ENCODE measurements around the gene PRKAR1B. TPM values are rescaled to one million over a fixed set of nuclear protein-coding genes. Genes with fewer than 3 reads are reported as not detected.

The PRKAR1B gene
- total and polyA plus RNA-seq, 8 donors, result 4.5 to 45.8 (median 11.1) TPM

DNA sequence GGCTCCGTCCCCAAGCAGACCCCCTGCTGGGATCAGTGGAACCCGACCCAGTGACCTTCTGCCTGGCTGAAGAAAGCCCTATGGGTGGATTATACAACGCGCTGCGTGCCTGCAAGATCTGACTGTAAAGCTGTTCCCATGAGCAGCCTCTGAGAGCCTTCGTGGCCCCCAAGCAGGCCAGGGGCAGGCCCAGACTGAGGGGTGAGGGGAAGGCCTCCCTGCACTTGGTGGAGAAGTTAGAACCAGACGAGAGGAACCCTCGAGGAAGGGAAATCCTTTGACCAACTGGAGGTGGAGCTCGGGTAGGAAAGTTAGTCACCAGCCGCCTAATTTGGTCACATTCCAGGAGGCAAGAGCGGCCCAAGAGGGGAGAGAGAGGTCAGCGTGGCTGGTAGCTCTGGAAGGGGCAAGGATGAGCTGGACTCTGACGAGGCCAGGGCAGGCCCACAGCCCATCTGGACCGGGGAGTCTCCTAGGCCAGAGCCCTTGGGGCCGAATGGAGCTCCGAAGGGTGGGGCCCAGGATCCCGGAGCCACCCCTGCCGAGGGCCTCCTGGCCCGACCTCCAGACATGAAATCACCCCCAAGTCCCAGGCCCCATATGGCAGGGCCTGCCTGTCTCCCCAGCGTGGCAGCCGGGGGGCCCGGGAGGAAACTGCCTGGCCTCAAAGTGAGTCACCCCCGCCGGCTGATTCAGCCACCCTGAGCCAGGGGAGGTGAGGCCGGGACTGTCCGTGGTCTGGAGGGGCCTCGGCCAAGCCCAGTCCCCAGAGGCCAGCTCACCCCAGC, 184.2 kb downstream of the PRKAR1B start:
- Histone ChIP-seq H3K27me3 (peaks cover 0 to 9% (median 0%) of the 10 kb centered on the region in 3 donors), H3K4me3 (no peak overlapping the region), H3K4me1 (peaks cover 10 to 37% (median 17%) of the 10 kb centered on the region in 4 donors), H3K9me3 (peaks cover 0 to 7% (median 2%) of the 10 kb centered on the region in 4 donors), H3K27ac (peak overlapping the region in 2 of 5 donors; percentile 33 to 38), H3K36me3 (no peaks in the 10 kb centered on the region)
- DNase-seq, result no peak
- WGBS, 5 donors, result 57 to 63% (median 61%) methylated on average over 19 to 27 of the region's 27 CpGs
- TF ChIP-seq CTCF (IDR thresholded peaks at IDR 0.05), result no peak
- TF ChIP-seq POLR2A (IDR thresholded peaks at IDR 0.05), result no peak
- TF ChIP-seq POLR2AphosphoS5 (IDR thresholded peaks at IDR 0.05), result no peak
- no peak for TF ChIP-seq EP300 (IDR thresholded peaks at IDR 0.05)
- intact Hi-C loops (cut with DNase I; ENCODE audit: low total_unique reads), result no loop called here

DNA sequence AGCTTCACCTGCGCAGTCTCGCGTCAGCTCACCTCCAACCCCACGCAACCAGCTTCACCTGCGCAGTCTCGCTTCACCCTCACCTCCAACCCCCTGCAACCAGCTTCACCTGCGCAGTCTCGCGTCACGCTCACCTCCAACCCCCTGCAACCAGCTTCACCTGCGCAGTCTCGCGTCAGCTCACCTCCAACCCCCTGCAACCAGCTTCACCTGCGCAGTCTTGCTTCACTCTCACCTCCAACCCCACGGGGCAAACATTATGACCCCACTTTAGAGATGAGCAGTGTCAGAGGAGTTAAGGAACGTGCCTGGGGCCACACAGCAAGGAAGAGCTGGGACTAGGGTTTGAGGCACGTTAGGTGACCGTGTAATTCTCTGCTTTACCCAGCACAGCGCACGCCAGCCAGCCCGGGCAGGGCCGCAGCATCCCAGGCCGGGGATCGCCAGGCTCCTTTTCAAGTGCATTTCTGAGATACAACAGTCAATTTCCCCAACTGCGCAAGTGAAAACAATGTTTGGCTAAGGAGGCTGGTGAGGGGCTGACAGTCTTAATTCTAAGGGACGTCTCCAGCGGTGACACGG, 184.9 kb downstream of the PRKAR1B start:
- Histone ChIP-seq H3K4me1 (peaks cover 13 to 41% (median 21%) of the 10 kb centered on the region in 4 donors), H3K36me3 (no peaks in the 10 kb centered on the region), H3K27me3 (peaks cover 0 to 9% (median 0%) of the 10 kb centered on the region in 3 donors), H3K4me3 (no peak overlapping the region), H3K9me3 (peaks cover 0 to 7% (median 2%) of the 10 kb centered on the region in 4 donors), H3K27ac (no peak overlapping the region)
- TF ChIP-seq POLR2A (IDR thresholded peaks at IDR 0.05) (no peak), CTCF (IDR thresholded peaks at IDR 0.05) (no peak), POLR2AphosphoS5 (IDR thresholded peaks at IDR 0.05) (no peak), EP300 (IDR thresholded peaks at IDR 0.05) (no peak)
- DNase-seq, result no peak
- whole genome bisulfite sequencing, 5 donors, result 89 to 94% (median 89%) methylated on average over 22 to 28 of the region's 28 CpGs
- intact Hi-C loops (cut with DNase I; ENCODE audit: low total_unique reads), result no loop called here

DNA sequence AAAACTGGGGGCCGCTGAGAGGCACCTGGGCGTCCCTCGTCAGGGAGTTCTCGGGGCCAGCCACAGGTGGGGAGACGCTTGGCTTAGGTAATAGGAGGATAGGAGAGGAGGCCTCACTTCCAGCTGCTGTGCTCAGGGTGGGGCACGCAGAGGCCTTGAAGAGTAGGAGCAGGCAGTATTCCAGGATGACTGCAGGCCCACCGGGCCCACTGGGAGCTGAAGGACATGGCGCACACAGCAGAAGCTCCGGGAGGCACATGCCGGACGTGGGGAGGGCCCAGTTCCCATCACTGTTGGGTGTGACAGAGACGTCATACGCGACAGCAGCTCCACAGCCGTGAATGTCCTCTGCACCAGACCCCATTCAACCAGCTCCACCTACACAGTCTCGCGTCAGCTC, 185.4 kb downstream of the PRKAR1B start:
- DNase-seq, result no peak
- H3K4me3 ChIP-seq, result no peak overlapping the region
- H3K36me3 ChIP-seq, result no peaks in the 10 kb centered on the region
- peaks cover 0 to 9% (median 0%) of the 10 kb centered on the region in 3 donors for H3K27me3 ChIP-seq
- no peak overlapping the region for H3K27ac ChIP-seq
- TF ChIP-seq POLR2AphosphoS5 (IDR thresholded peaks at IDR 0.05) (no peak), EP300 (IDR thresholded peaks at IDR 0.05) (no peak), CTCF (IDR thresholded peaks at IDR 0.05) (no peak), POLR2A (IDR thresholded peaks at IDR 0.05) (no peak)
- peaks cover 13 to 41% (median 21%) of the 10 kb centered on the region in 4 donors for H3K4me1 ChIP-seq
- WGBS, 5 donors, result 91 to 96% (median 94%) methylated on average over 16 to 17 of the region's 17 CpGs
- intact Hi-C loops (cut with DNase I; ENCODE audit: low total_unique reads), result no loop called here
- H3K9me3 ChIP-seq, result peaks cover 0 to 7% (median 2%) of the 10 kb centered on the region in 4 donors

DNA sequence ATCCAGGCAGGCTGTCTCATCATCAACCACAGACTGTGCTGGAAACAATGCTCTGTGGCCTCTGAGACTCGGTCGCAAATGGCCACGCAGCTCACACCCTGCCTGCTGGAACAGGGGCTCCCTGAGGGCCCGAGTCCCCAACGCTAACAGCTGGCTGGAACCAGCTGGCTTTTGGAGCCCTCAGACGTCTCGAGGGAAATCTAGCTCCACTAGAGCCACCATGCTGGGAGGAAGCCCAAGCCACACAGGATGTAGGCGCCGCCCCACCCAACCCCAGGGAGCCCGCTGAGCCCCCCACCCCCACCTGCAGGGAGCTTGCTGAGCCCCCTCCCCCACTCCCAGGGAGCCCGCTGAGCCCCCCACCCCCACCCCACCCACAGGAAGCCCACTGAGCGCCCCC, 186.1 kb downstream of the PRKAR1B start:
- WGBS, 5 donors, result 82 to 100% (median 89%) methylated on average over 3 to 12 of the region's 12 CpGs
- intact Hi-C loops (cut with DNase I; ENCODE audit: low total_unique reads), result no loop called here
- H3K9me3 ChIP-seq, result peaks cover 0 to 7% (median 2%) of the 10 kb centered on the region in 4 donors
- H3K4me3 ChIP-seq, result no peak overlapping the region
- H3K36me3 ChIP-seq, result no peaks in the 10 kb centered on the region
- peaks cover 13 to 41% (median 21%) of the 10 kb centered on the region in 4 donors for H3K4me1 ChIP-seq
- no peak for DNase-seq
- no peak overlapping the region for H3K27ac ChIP-seq
- TF ChIP-seq CTCF (IDR thresholded peaks at IDR 0.05) (no peak), POLR2AphosphoS5 (IDR thresholded peaks at IDR 0.05) (no peak), POLR2A (IDR thresholded peaks at IDR 0.05) (no peak), EP300 (IDR thresholded peaks at IDR 0.05) (no peak)
- H3K27me3 ChIP-seq, result peaks cover 0 to 9% (median 0%) of the 10 kb centered on the region in 3 donors

Data from stomach (tissue), 9 donors.